ENCODE results near the gene ADGB. TPM values are rescaled to one million over a fixed set of nuclear protein-coding genes. Genes with fewer than 3 reads are reported as not detected.
"Not testable (repeated sequence)": the region's sequence is repeated elsewhere in the genome, so short reads cannot be mapped to it uniquely, and the experiment has no call there.

ADGB gene
- polyA plus RNA-seq, 2 of the 4 experiments (the other 2 are of a cell fraction), result not detected

- ChIA-PET POLR2A (interaction anchor here (1.0 kb wide), 1 partner anchor 10 kb away, joined by 3 read pairs; the partner anchor contains the start of gene RAB32), CTCF (no interaction called here)
- Histone ChIP-seq H3K4me2 (no peak overlapping the region), H3K9me3 (no peaks in the 10 kb centered on the region), H3K4me1 (no peaks in the 10 kb centered on the region; the same call in 2 of the 3 replicates), H3K27ac (no peak overlapping the region), H3K4me3 (no peak overlapping the region)
- no peak for DNase-seq (ENCODE audit: low read depth in 1 of 2, low spot score in 1 of 2)
- ATAC-seq, result no peak
- 93% methylated on average over 7 of the region's 7 CpGs for WGBS (ENCODE audit: missing lambda C conversion rate)
- TF ChIP-seq ATOH8 (CRISPR knock-in tag; IDR thresholded peaks at IDR 0.05; ENCODE audit: low read depth), result no peak
- no peak for TF ChIP-seq CBX8 (IDR thresholded peaks at IDR 0.05)
- TF ChIP-seq RAD21 (conservative IDR thresholded peaks at IDR 0.05 in 1 of 2, IDR thresholded peaks at IDR 0.05 in 1 of 2), result no peak
- no peak for TF ChIP-seq E2F6 (IDR thresholded peaks at IDR 0.05; ENCODE audit: borderline replicate concordance, low read depth)
- no peak for TF ChIP-seq BCL3 (IDR thresholded peaks at IDR 0.05)
- no peak for TF ChIP-seq HOXA7 (CRISPR knock-in tag; IDR thresholded peaks at IDR 0.05)
- no peak for TF ChIP-seq ZC3H11A (IDR thresholded peaks at IDR 0.05)
- TF ChIP-seq REST (IDR thresholded peaks at IDR 0.05), result no peak
- no peak for TF ChIP-seq KDM1A (IDR thresholded peaks at IDR 0.05; ENCODE audit: low read depth)
- no peak for TF ChIP-seq TP53 (CRISPR knock-in tag; IDR thresholded peaks at IDR 0.05)
- no peak for TF ChIP-seq ELK1 (IDR thresholded peaks at IDR 0.05; ENCODE audit: low read depth, low read length)
- no peak for TF ChIP-seq POLR2AphosphoS2 (conservative IDR thresholded peaks at IDR 0.05; ENCODE audit: low read length)
- FAIRE-seq, result no peak
Observed at GRCh38 chr6:146553377-146554135, 45.2 kb upstream of the ADGB start.

- Histone ChIP-seq H3K4me2 (no peak overlapping the region), H3K27ac (no peak overlapping the region), H3K4me3 (no peak overlapping the region), H3K4me1 (no peaks in the 10 kb centered on the region), H3K9me3 (no peaks in the 10 kb centered on the region)
- TF ChIP-seq EHF (CRISPR knock-in tag; IDR thresholded peaks at IDR 0.05), result no peak
- no peak for TF ChIP-seq HMGXB4 (CRISPR knock-in tag; IDR thresholded peaks at IDR 0.05; ENCODE audit: borderline replicate concordance)
- TF ChIP-seq JUN (IDR thresholded peaks at IDR 0.05), result no peak
- TF ChIP-seq POLR2A (IDR thresholded peaks at IDR 0.05; ENCODE audit: low read length), result no peak
- no peak for TF ChIP-seq FOSL2 (IDR thresholded peaks at IDR 0.05)
- no peak for TF ChIP-seq FOSL2 (CRISPR knock-in tag; IDR thresholded peaks at IDR 0.05)
- no peak for TF ChIP-seq FOSB (CRISPR knock-in tag; IDR thresholded peaks at IDR 0.05)
- TF ChIP-seq EHMT2 (IDR thresholded peaks at IDR 0.05; ENCODE audit: low read depth), result no peak
- TF ChIP-seq NR3C1 (IDR thresholded peaks at IDR 0.05), result no peak
- DNase-seq (ENCODE audit: low read depth in 1 of 2, low spot score in 1 of 2) (no peak), FAIRE-seq (no peak), ATAC-seq (no peak)
- ChIA-PET POLR2A (no interaction called here), CTCF (interaction anchor here (0.6 kb wide), 1 partner anchor 681 kb away, joined by 3 read pairs; no protein-coding TSS in a partner anchor)
- WGBS (ENCODE audit: missing lambda C conversion rate), result 83% methylated on average over 1 of the region's 1 CpG
Observed at GRCh38 chr6:146560607-146561006, 38.2 kb upstream of the ADGB start.

- WGBS (ENCODE audit: missing lambda C conversion rate), result 14% methylated on average over 2 of the region's 2 CpGs
- POLR2A ChIA-PET, CTCF ChIA-PET: not testable (repeated sequence)
Observed at GRCh38 chr6:146566661-146567060, 32.1 kb upstream of the ADGB start.

GRCh38 chr6:146568619-146569018, 30.2 kb upstream of the ADGB start:
- FAIRE-seq, POLR2A ChIA-PET: not testable (repeated sequence)
- 46% methylated on average over 3 of the region's 3 CpGs for WGBS (ENCODE audit: missing lambda C conversion rate)

More at GRCh38 chr6:146566661-146567060, 32.1 kb upstream of the ADGB start:
- not testable (repeated sequence) for DNase-seq (ENCODE audit: low read depth in 1 of 2, low spot score in 1 of 2); ATAC-seq; H3K4me2 ChIP-seq; FAIRE-seq; H3K4me1 ChIP-seq; H3K9me3 ChIP-seq; H3K4me3 ChIP-seq; H3K27ac ChIP-seq

More at GRCh38 chr6:146568619-146569018, 30.2 kb upstream of the ADGB start:
- H3K4me2 ChIP-seq; CTCF ChIA-PET; H3K27ac ChIP-seq; H3K9me3 ChIP-seq; DNase-seq (ENCODE audit: low read depth in 1 of 2, low spot score in 1 of 2); ATAC-seq; H3K4me1 ChIP-seq; H3K4me3 ChIP-seq: not testable (repeated sequence)

All from A549 (cell line).